ENCODE measurements around the gene ITGAV.

Gene ITGAV

DNA sequence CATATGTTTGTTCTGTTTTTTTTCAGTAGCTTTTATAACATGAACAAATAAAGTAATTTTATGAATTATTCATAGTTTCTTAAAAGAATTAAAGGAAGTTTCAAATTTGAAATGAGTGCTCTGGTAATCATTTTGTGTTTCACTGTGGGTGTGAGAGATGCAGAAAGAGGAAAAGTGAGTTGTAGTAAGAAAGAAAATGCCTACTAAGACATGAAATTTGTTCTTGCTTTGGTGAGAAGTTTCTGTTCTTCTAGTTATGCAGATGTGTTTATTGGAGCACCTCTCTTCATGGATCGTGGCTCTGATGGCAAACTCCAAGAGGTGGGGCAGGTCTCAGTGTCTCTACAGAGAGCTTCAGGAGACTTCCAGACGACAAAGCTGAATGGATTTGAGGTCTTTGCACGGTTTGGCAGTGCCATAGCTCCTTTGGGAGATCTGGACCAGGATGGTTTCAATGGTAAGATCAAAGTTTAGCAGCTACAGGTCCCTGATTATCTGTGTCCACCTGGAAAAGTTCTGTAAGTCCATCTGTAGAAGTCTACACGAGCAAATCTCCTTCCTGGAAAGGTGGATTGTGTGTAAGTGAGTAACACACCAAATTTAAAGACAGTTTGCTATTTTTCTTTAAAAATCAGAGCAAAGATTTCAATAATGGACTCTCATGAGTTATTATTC, 51.4 kb downstream of the ITGAV start:
- no peak overlapping the region for H3K9ac ChIP-seq (ENCODE audit: low read length)
- H3K36me3 ChIP-seq (ENCODE audit: insufficient read depth, low read length), result peaks cover 16% of the 10 kb centered on the region
- H3K4me1 ChIP-seq (ENCODE audit: insufficient read depth, low read length), result no peaks in the 10 kb centered on the region
- no peak overlapping the region for H3K27ac ChIP-seq (ENCODE audit: low read depth, low read length)
- H3K27me3 ChIP-seq (ENCODE audit: control insufficient read depth in 1 of 2, insufficient read depth in 2 of 2, low read length in 2 of 2), result no peaks in the 10 kb centered on the region
- no peaks in the 10 kb centered on the region for H3K9me3 ChIP-seq (ENCODE audit: low read length)
- H3K4me3 ChIP-seq (ENCODE audit: low read depth in 1 of 2, low read length in 2 of 2), result no peak overlapping the region

DNA sequence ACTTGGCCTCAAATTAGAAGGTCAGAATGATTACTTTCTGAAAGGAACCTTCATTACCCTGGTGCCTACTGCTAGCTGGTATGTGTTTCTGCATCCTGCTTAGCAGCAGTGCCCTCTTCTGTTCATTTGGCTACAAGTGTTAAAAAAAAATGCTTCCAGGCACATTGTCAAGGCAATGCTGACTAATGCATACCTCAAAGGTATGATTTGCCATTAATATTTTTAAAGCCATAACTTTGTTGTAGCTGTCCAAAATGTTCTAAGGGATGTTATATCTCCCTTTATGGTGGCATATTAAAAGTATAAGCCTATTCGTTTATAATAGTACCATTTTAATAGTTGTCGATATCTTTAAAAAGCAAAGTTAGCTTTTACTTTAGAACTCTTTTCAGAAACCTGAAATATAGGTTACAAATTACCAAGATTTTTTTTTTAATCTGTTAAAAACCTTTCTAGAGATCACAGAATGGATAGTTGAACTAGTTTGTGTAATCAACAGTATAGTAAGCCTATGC, 52.0 kb downstream of the ITGAV start:
- Histone ChIP-seq H3K27me3 (ENCODE audit: control insufficient read depth in 1 of 2, insufficient read depth in 2 of 2, low read length in 2 of 2) (no peaks in the 10 kb centered on the region), H3K4me1 (ENCODE audit: insufficient read depth, low read length) (no peaks in the 10 kb centered on the region), H3K9ac (ENCODE audit: low read length) (no peak overlapping the region), H3K27ac (ENCODE audit: low read depth, low read length) (no peak overlapping the region), H3K4me3 (ENCODE audit: low read depth in 1 of 2, low read length in 2 of 2) (no peak overlapping the region), H3K36me3 (ENCODE audit: insufficient read depth, low read length) (peaks cover 16% of the 10 kb centered on the region), H3K9me3 (ENCODE audit: low read length) (no peaks in the 10 kb centered on the region)

DNA sequence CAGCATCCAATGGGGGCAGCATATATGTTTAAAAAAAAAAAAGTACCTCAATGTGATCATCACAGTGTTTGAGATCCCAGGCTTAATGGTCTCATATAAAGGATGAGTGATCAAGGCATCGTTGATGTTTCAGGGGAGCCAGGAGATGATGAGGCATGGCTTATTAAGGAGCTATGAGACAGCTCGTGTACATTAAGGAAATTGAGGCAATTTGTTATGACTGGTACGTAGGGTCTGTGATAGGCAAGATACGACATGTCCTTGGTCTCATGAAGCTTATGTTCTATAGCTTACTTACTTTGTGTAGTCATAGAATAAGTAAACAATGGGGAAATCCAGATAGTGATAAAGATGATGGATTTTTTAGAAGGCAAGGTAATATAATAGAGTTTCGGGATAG, 54.9 kb downstream of the ITGAV start:
- Histone ChIP-seq H3K27ac (ENCODE audit: low read depth, low read length) (no peak overlapping the region), H3K4me3 (ENCODE audit: low read depth in 1 of 2, low read length in 2 of 2) (no peak overlapping the region), H3K36me3 (ENCODE audit: insufficient read depth, low read length) (peaks cover 16% of the 10 kb centered on the region), H3K9me3 (ENCODE audit: low read length) (no peaks in the 10 kb centered on the region), H3K27me3 (ENCODE audit: control insufficient read depth in 1 of 2, insufficient read depth in 2 of 2, low read length in 2 of 2) (no peaks in the 10 kb centered on the region), H3K9ac (ENCODE audit: low read length) (no peak overlapping the region), H3K4me1 (ENCODE audit: insufficient read depth, low read length) (no peaks in the 10 kb centered on the region)

DNA sequence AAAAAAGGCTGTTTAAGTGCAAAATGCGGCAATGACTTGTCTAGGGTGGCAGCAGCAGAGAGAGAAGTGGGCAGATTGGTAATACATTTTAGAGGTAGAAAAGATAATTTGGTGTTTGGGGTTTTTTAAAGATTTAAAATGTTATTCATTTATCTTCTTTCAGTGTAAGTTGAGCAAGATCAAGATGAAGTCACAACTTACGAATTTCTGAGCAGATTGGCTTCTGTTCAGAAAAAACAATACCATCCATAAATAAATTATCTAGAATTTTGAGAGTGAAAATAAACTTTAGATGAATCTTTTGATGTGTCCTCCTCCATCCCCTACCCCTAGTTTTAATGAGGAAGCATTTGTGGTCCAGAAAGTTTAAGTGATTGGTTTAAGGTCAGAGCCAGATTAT, 56.1 kb downstream of the ITGAV start:
- Histone ChIP-seq H3K9me3 (ENCODE audit: low read length) (no peaks in the 10 kb centered on the region), H3K4me3 (ENCODE audit: low read depth in 1 of 2, low read length in 2 of 2) (no peak overlapping the region), H3K27ac (ENCODE audit: low read depth, low read length) (no peak overlapping the region), H3K27me3 (ENCODE audit: control insufficient read depth in 1 of 2, insufficient read depth in 2 of 2, low read length in 2 of 2) (no peaks in the 10 kb centered on the region), H3K4me1 (ENCODE audit: insufficient read depth, low read length) (no peaks in the 10 kb centered on the region), H3K9ac (ENCODE audit: low read length) (no peak overlapping the region), H3K36me3 (ENCODE audit: insufficient read depth, low read length) (peaks cover 16% of the 10 kb centered on the region)

DNA sequence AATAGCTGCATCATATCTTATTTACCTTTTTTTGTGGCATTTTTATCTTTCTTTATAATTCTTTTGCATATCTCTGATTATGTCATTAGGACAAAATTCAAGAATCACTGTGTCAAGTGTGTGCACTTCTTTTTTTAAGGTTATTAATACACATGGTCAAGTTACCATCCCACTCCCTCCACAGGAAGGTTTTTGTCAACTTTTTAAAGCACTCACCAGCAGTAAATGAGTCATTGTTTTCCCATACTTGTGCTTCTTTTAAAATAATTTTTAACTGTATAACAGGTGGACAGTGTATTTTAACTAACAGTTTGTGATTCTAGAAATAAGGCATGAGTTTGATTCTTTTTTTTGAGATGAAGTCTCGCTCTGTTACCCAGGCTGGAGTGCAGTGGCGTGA, 58.3 kb downstream of the ITGAV start:
- Histone ChIP-seq H3K27me3 (ENCODE audit: control insufficient read depth in 1 of 2, insufficient read depth in 2 of 2, low read length in 2 of 2) (no peaks in the 10 kb centered on the region), H3K4me3 (ENCODE audit: low read depth in 1 of 2, low read length in 2 of 2) (no peak overlapping the region), H3K9ac (ENCODE audit: low read length) (no peak overlapping the region), H3K9me3 (ENCODE audit: low read length) (no peaks in the 10 kb centered on the region), H3K27ac (ENCODE audit: low read depth, low read length) (no peak overlapping the region), H3K36me3 (ENCODE audit: insufficient read depth, low read length) (peaks cover 11% of the 10 kb centered on the region), H3K4me1 (ENCODE audit: insufficient read depth, low read length) (no peaks in the 10 kb centered on the region)

DNA sequence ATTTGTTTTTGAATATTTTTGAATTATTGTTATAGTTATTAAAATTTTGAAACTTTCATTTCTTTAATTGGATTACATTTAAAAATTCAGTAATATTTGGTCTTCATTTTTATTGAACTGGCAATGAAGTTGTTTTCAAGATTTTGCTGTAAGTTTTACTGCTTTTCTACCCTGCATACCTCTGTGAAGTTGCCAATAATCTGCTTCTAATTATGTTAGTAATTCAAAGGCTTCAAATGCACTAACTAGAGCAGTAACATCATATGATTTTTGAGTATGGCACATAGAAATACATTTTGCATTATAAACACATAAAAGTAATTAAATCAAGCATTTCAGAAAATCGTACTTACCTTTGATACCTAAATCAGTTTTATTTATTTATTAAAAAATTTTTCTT, 63.7 kb downstream of the ITGAV start:
- H3K36me3 ChIP-seq (ENCODE audit: insufficient read depth, low read length), result peaks cover 11% of the 10 kb centered on the region

DNA sequence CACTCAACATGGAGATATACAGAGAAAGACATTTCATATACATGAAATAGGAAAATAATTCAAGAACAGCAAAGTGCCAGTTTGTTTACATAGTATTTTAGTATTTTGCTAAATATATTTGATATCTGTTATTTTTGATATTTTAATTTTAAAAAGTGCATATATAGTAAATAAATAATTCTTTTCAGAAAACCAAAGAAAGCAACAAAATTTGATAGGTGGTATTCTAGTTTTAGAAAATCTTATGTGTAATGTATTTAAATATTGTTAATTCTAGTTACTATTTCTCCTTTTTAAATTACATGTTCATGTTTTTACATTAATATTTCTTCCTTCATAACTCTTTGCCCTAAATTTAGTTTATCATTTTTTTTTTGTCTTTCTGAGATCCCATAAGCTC, 69.5 kb downstream of the ITGAV start:
- H3K27ac ChIP-seq (ENCODE audit: low read depth, low read length), result no peak overlapping the region
- peaks cover 24% of the 10 kb centered on the region for H3K36me3 ChIP-seq (ENCODE audit: insufficient read depth, low read length)
- no peaks in the 10 kb centered on the region for H3K4me1 ChIP-seq (ENCODE audit: insufficient read depth, low read length)
- no peaks in the 10 kb centered on the region for H3K9me3 ChIP-seq (ENCODE audit: low read length)
- no peaks in the 10 kb centered on the region for H3K27me3 ChIP-seq (ENCODE audit: control insufficient read depth in 1 of 2, insufficient read depth in 2 of 2, low read length in 2 of 2)
- H3K9ac ChIP-seq (ENCODE audit: low read length), result no peak overlapping the region
- H3K4me3 ChIP-seq (ENCODE audit: low read depth in 1 of 2, low read length in 2 of 2), result no peak overlapping the region

More for the DNA sequence above, 63.7 kb downstream of the ITGAV start:
- Histone ChIP-seq H3K27me3 (ENCODE audit: control insufficient read depth in 1 of 2, insufficient read depth in 2 of 2, low read length in 2 of 2) (no peaks in the 10 kb centered on the region), H3K9me3 (ENCODE audit: low read length) (no peaks in the 10 kb centered on the region), H3K27ac (ENCODE audit: low read depth, low read length) (no peak overlapping the region), H3K4me3 (ENCODE audit: low read depth in 1 of 2, low read length in 2 of 2) (no peak overlapping the region), H3K4me1 (ENCODE audit: insufficient read depth, low read length) (no peaks in the 10 kb centered on the region), H3K9ac (ENCODE audit: low read length) (no peak overlapping the region)

DNA sequence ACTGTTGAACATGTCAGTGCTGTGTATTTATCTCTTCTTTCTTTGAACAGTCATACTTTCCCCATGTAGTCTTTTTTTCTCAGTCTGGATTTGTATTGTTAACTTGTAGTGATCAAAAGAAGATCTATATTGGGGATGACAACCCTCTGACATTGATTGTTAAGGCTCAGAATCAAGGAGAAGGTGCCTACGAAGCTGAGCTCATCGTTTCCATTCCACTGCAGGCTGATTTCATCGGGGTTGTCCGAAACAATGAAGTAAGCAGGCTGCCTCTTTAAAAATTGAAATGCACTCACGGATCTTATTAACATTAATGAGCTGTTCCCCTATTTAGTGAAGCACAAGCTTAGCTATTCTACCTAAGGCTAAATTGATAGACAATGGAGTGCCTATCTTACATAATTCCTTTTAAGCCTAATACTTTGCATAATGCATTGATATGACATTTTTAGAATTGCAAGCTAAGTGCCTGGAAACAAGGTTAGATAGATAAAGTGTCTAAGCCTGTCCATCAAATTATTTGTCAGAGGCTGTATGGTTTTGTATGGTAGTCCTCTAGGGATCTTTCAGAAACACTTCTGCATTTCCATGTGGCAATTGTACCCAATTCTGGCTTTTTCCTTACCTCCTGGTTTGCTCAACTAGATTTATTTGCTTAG, 74.7 kb downstream of the ITGAV start:
- Histone ChIP-seq H3K4me1 (ENCODE audit: insufficient read depth, low read length) (no peaks in the 10 kb centered on the region), H3K9me3 (ENCODE audit: low read length) (no peaks in the 10 kb centered on the region), H3K4me3 (ENCODE audit: low read depth in 1 of 2, low read length in 2 of 2) (no peak overlapping the region), H3K36me3 (ENCODE audit: insufficient read depth, low read length) (peaks cover 37% of the 10 kb centered on the region), H3K27me3 (ENCODE audit: control insufficient read depth in 1 of 2, insufficient read depth in 2 of 2, low read length in 2 of 2) (no peaks in the 10 kb centered on the region), H3K27ac (ENCODE audit: low read depth, low read length) (no peak overlapping the region), H3K9ac (ENCODE audit: low read length) (no peak overlapping the region)

DNA sequence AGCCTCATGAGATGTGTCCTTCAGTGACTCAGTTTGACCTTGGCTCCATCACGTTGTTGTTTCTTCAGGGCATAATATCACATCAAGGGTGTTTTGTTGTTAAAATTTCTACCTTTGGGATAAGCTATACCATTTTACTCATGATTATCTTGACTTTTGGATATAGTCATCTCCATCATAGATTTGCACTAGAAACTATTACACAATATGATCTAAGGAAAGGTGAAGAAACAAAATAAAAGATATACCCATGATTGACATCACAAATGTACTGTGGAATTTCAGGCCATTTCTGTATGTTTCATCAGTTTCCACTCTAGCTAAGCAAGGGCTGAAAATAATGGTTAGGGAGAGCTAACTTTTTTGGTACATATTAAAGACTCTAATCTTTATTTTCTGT, 79.3 kb downstream of the ITGAV start:
- H3K9me3 ChIP-seq (ENCODE audit: low read length), result no peaks in the 10 kb centered on the region
- H3K27ac ChIP-seq (ENCODE audit: low read depth, low read length), result no peak overlapping the region
- no peak overlapping the region for H3K9ac ChIP-seq (ENCODE audit: low read length)
- H3K36me3 ChIP-seq (ENCODE audit: insufficient read depth, low read length), result peaks cover 72% of the 10 kb centered on the region
- no peaks in the 10 kb centered on the region for H3K27me3 ChIP-seq (ENCODE audit: control insufficient read depth in 1 of 2, insufficient read depth in 2 of 2, low read length in 2 of 2)
- H3K4me1 ChIP-seq (ENCODE audit: insufficient read depth, low read length), result no peaks in the 10 kb centered on the region
- no peak overlapping the region for H3K4me3 ChIP-seq (ENCODE audit: low read depth in 1 of 2, low read length in 2 of 2)

DNA sequence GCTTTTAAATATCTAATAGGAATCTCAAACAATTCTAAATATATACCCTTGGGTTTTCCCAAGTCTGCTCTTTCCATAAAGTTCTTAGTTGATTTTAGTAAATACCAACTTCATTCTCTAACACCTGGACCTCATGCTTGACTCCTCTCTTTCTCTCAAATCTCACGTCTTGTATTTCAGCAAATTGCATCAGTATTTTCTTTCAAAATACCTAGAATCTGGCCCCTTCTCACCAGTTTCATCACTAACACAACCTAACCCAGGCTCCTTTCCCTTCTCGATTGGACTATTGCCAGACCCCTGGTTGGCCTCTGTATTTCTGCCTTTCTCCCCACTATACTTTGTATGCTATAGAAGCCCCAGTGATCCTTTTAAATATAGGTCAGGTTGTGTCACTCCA, 81.0 kb downstream of the ITGAV start:
- Histone ChIP-seq H3K36me3 (ENCODE audit: insufficient read depth, low read length) (peaks cover 66% of the 10 kb centered on the region), H3K4me3 (ENCODE audit: low read depth in 1 of 2, low read length in 2 of 2) (no peak overlapping the region), H3K4me1 (ENCODE audit: insufficient read depth, low read length) (no peaks in the 10 kb centered on the region), H3K27ac (ENCODE audit: low read depth, low read length) (no peak overlapping the region), H3K27me3 (ENCODE audit: control insufficient read depth in 1 of 2, insufficient read depth in 2 of 2, low read length in 2 of 2) (no peaks in the 10 kb centered on the region), H3K9me3 (ENCODE audit: low read length) (no peaks in the 10 kb centered on the region), H3K9ac (ENCODE audit: low read length) (no peak overlapping the region)

DNA sequence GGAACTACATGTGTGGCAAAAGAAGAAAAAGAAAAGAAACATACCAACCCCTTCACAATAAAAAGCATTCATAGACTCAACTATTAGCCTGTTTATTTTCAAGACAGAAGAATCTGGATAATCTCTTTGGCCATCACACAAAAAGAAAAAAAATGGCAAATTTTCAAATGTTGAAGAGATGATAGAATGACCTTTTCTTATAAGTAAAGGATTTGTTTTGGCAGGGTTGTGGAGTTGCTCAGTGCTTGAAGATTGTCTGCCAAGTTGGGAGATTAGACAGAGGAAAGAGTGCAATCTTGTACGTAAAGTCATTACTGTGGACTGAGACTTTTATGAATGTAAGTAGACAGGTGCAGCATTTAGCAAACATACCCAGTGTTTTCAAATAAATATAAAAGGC, 85.5 kb downstream of the ITGAV start:
- Histone ChIP-seq H3K27me3 (ENCODE audit: control insufficient read depth in 1 of 2, insufficient read depth in 2 of 2, low read length in 2 of 2) (no peaks in the 10 kb centered on the region), H3K27ac (ENCODE audit: low read depth, low read length) (no peak overlapping the region), H3K9ac (ENCODE audit: low read length) (no peak overlapping the region), H3K4me3 (ENCODE audit: low read depth in 1 of 2, low read length in 2 of 2) (no peak overlapping the region), H3K9me3 (ENCODE audit: low read length) (no peaks in the 10 kb centered on the region), H3K4me1 (ENCODE audit: insufficient read depth, low read length) (no peaks in the 10 kb centered on the region), H3K36me3 (ENCODE audit: insufficient read depth, low read length) (peaks cover 44% of the 10 kb centered on the region)

DNA sequence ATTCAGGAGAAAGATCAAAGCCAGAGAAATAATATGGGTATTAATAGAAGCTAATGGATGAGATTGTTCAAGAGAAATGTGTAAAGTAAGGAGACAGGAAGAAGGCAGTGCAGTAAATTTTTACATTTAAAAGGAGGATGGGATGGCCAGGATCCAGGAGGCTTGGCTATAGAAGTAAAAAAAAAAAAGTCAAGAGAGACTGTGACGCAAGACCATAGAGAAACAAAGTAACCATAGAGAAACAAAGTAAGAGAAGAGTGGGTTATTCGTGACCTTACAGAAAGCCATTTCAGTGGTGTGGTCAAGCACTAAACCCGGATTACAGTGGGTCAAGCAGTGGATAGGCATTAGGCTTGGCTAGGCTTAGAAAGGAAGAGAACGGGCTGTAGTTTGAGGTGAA, 93.5 kb downstream of the ITGAV start:
- no peak overlapping the region for H3K9ac ChIP-seq (ENCODE audit: low read length)
- no peaks in the 10 kb centered on the region for H3K4me1 ChIP-seq (ENCODE audit: insufficient read depth, low read length)
- H3K27me3 ChIP-seq (ENCODE audit: control insufficient read depth in 1 of 2, insufficient read depth in 2 of 2, low read length in 2 of 2), result no peaks in the 10 kb centered on the region
- no peak overlapping the region for H3K4me3 ChIP-seq (ENCODE audit: low read depth in 1 of 2, low read length in 2 of 2)
- no peak overlapping the region for H3K27ac ChIP-seq (ENCODE audit: low read depth, low read length)
- no peaks in the 10 kb centered on the region for H3K36me3 ChIP-seq (ENCODE audit: insufficient read depth, low read length)
- no peaks in the 10 kb centered on the region for H3K9me3 ChIP-seq (ENCODE audit: low read length)
